IMR-90 (cell line): ENCODE results near the gene CDRT4. TPM values are rescaled to one million over a fixed set of nuclear protein-coding genes. Genes with fewer than 3 reads are reported as not detected.

ENCODE experiments used
- ATAC-seq: fragments of 200-7000 bp; cut with Tn5 transposase; 2 replicates; pipeline ENCODE4 v1.9.1; 2020; ENCODE audit warnings: low read depth, mild to moderate bottlenecking, moderate library complexity
- BruUV-seq: library from RNA; stranded (reverse); fragments of 400-500 nt; replicated peaks from 2 replicates; lab custom pipeline; 2021; lab: Mats Ljungman, UMichigan
- CTCF ChIA-PET: fragments of 300-600 bp; formaldehyde crosslinking; extraction: SDS; loops from one replicate; lab custom pipeline; 2021; ENCODE audit warnings: antibody characterized with exemption; lab: Yijun Ruan, JAX
- POLR2A ChIA-PET: fragments of 300-600 bp; sonication (Branson Sonifier 250); formaldehyde crosslinking; loops from one replicate; lab custom pipeline; 2022; ENCODE audit warnings: antibody characterized with exemption; ENCODE audit not compliant: unreplicated experiment; lab: Charles Lee
- DNase-seq: peaks from one replicate; pipeline ENCODE4 v3.0.0; 2013
- H2AFZ ChIP-seq: replicated peaks from 2 replicates; pipeline ENCODE3; 2013; ENCODE audit warnings: low read length, mild to moderate bottlenecking; ENCODE audit not compliant: poor library complexity
- H2AK5ac ChIP-seq: 2 replicates; pipeline ENCODE4 v1.6.1; 2013; ENCODE audit warnings: low read depth, low read length, inconsistent platforms
- H2AK9ac ChIP-seq: replicated peaks from 2 replicates; pipeline ENCODE3; 2013; ENCODE audit warnings: mild to moderate bottlenecking, low read depth, low read length, moderate library complexity; ENCODE audit not compliant: poor library complexity
- H2BK120ac ChIP-seq: 2 replicates; pipeline ENCODE4 v1.6.1; 2013; ENCODE audit warnings: low read depth, low read length, inconsistent platforms
- H2BK15ac ChIP-seq: 3 replicates; pipeline ENCODE4 v1.6.1; 2013; ENCODE audit warnings: low read depth, low read length, inconsistent platforms
- H2BK20ac ChIP-seq: 2 replicates; pipeline ENCODE4 v1.6.1; 2013; ENCODE audit warnings: low read depth, mild to moderate bottlenecking, inconsistent platforms, low read length, moderate library complexity
- H2BK5ac ChIP-seq: 2 replicates; pipeline ENCODE4 v1.6.1; 2013; ENCODE audit warnings: mild to moderate bottlenecking, low read depth, low read length, inconsistent platforms; ENCODE audit not compliant: poor library complexity, severe bottlenecking
- H3K14ac ChIP-seq: replicated peaks from 2 replicates; pipeline ENCODE4 v1.6.1; 2013; ENCODE audit warnings: low read depth, low read length, inconsistent platforms
- H3K18ac ChIP-seq: 2 replicates; pipeline ENCODE4 v1.6.1; 2013; ENCODE audit warnings: low read depth, low read length, control low read depth
- H3K23ac ChIP-seq: 2 replicates; pipeline ENCODE4 v1.6.1; 2013; ENCODE audit warnings: low read depth, low read length, inconsistent platforms
- H3K27ac ChIP-seq: 2 replicates; pipeline ENCODE4 v1.5.1; 2013; ENCODE audit warnings: mild to moderate bottlenecking, control low read depth, low read length; ENCODE audit not compliant: insufficient read depth
- H3K27me3 ChIP-seq: 2 replicates; pipeline ENCODE4 v1.6.1; 2013; ENCODE audit warnings: low read length; ENCODE audit not compliant: control insufficient read depth, insufficient read depth
- H3K36me3 ChIP-seq: 2 replicates; pipeline ENCODE4 v1.6.1; 2013; ENCODE audit warnings: low read length, mixed read lengths; ENCODE audit not compliant: control insufficient read depth, insufficient read depth
- H3K4ac ChIP-seq: 2 replicates; pipeline ENCODE4 v1.6.1; 2013; ENCODE audit warnings: low read depth, low read length, inconsistent platforms
- H3K4me1 ChIP-seq: 2 replicates; pipeline ENCODE4 v1.6.1; 2013; ENCODE audit warnings: low read length, mixed read lengths; ENCODE audit not compliant: control insufficient read depth, insufficient read depth
- H3K4me2 ChIP-seq: 2 replicates; pipeline ENCODE4 v1.6.1; 2013; ENCODE audit warnings: low read depth, mild to moderate bottlenecking, control low read depth, low read length, moderate library complexity
- H3K4me3 ChIP-seq: 2 replicates; pipeline ENCODE4 v1.5.1; 2013; ENCODE audit warnings: low read depth, mild to moderate bottlenecking, control low read depth, low read length, moderate library complexity; ENCODE audit not compliant: insufficient read depth
- H3K56ac ChIP-seq: 2 replicates; pipeline ENCODE4 v1.6.1; 2013; ENCODE audit warnings: low read length, inconsistent platforms; ENCODE audit not compliant: insufficient read depth; ENCODE audit errors: extremely low read depth
- H3K79me1 ChIP-seq, 2 experiments: 2 replicates each; pipeline ENCODE4 v1.6.1; 2013; ENCODE audit warnings: low read length in 2 of 2, inconsistent platforms in 1 of 2, low read depth in 1 of 2
- H3K9ac ChIP-seq: 2 replicates; pipeline ENCODE4 v1.6.1; 2013; ENCODE audit warnings: low read depth, low read length, control low read depth
- H3K9me1 ChIP-seq: 2 replicates; pipeline ENCODE4 v1.6.1; 2013; ENCODE audit warnings: low read length, inconsistent platforms; ENCODE audit not compliant: insufficient read depth
- H3K9me3 ChIP-seq: 2 replicates; pipeline ENCODE4 v1.6.1; 2013; ENCODE audit warnings: low read length; ENCODE audit not compliant: control insufficient read depth, insufficient read depth
- H4K20me1 ChIP-seq: 2 replicates; pipeline ENCODE4 v1.6.1; 2013; ENCODE audit warnings: low read length, inconsistent platforms; ENCODE audit not compliant: insufficient read depth
- H4K5ac ChIP-seq: 2 replicates; pipeline ENCODE4 v1.6.1; 2013; ENCODE audit warnings: mild to moderate bottlenecking, low read depth, low read length, control low read depth
- H4K8ac ChIP-seq, 2 experiments: 2 replicates each; pipeline ENCODE4 v1.6.1; 2013; ENCODE audit warnings: low read depth in 2 of 2, low read length in 2 of 2, control low read depth in 1 of 2, inconsistent platforms in 1 of 2
- H4K91ac ChIP-seq: 2 replicates; pipeline ENCODE4 v1.6.1; 2013; ENCODE audit warnings: low read depth, low read length, inconsistent platforms; ENCODE audit not compliant: insufficient read depth
- BHLHE40 ChIP-seq: fragments of 150-350 bp; IDR thresholded peaks from 2 replicates; pipeline ENCODE4 v1.6.1; 2016; ENCODE audit warnings: mild to moderate bottlenecking, low read depth, low read length
- CHD1 ChIP-seq: IDR thresholded peaks from 2 replicates; pipeline ENCODE4 v1.6.1; 2012; ENCODE audit warnings: low read depth, low read length, improper control_type of control experiment
- FOS ChIP-seq: fragments of 150-350 bp; IDR thresholded peaks from 2 replicates; pipeline ENCODE4 v1.6.1; 2016; ENCODE audit warnings: low read depth, low read length
- MAFK ChIP-seq: IDR thresholded peaks from 2 replicates; pipeline ENCODE4 v1.6.1; 2012; ENCODE audit warnings: low read depth, low read length, improper control_type of control experiment
- MAZ ChIP-seq: IDR thresholded peaks from 2 replicates; pipeline ENCODE4 v1.6.1; 2012; ENCODE audit warnings: low read depth, mild to moderate bottlenecking, low read length, improper control_type of control experiment, moderate library complexity, borderline replicate concordance
- MXI1 ChIP-seq: IDR thresholded peaks from 2 replicates; pipeline ENCODE4 v1.6.1; 2012; ENCODE audit warnings: low read depth, mild to moderate bottlenecking, low read length, moderate library complexity, borderline replicate concordance
- RFX5 ChIP-seq: IDR thresholded peaks from 2 replicates; pipeline ENCODE4 v1.8.0; 2012; ENCODE audit warnings: low read depth, mild to moderate bottlenecking, low read length, moderate library complexity
- SMC3 ChIP-seq: fragments of 150-350 bp; IDR thresholded peaks from 2 replicates; pipeline ENCODE4 v1.6.1; 2016; ENCODE audit warnings: low read depth, mild to moderate bottlenecking, antibody characterized with exemption, low read length, moderate library complexity
- WGBS, 2 experiments: methylation state at CpG; one replicate each; pipeline versions ENCODE4 v1.1.5 to v1.1.7; 2013; ENCODE audit warnings: missing lambda C conversion rate in 2 of 2; ENCODE audit not compliant: insufficient read length in 1 of 2; ENCODE audit errors: extremely low coverage in 2 of 2; 5-methylcytosine and 5-hydroxymethylcytosine counted together
- dilution Hi-C: fragments of 300-500 bp; cut with HindIII; formaldehyde crosslinking; loops from one replicate; pipeline ENCODE4 v1.14.3; 2018; ENCODE audit warnings: low sequenced_read_pairs; ENCODE audit not compliant: unreplicated experiment
- in situ Hi-C: fragments of 300-500 bp; cut with MboI; formaldehyde crosslinking; loops from 3 replicates; pipeline ENCODE4 v1.14.3; 2019; ENCODE audit warnings: low sequenced_read_pairs, inconsistent platforms, mixed read lengths
- intact Hi-C: fragments of 100-400 bp; cut with micrococcal nuclease; formaldehyde crosslinking; loops from 2 replicates; pipeline ENCODE4 v1.10.0; 2022
- polyA plus RNA-seq, 3 experiments: library from polyadenylated mRNA; depleted of rRNA; stranded (reverse); fragments of >200 nt; gene quantifications; 2 replicates each; pipeline ENCODE4 v1.2.3, GENCODE V29; 2012; ENCODE audit warnings: low replicate concordance in 1 of 3
- total RNA-seq: library from RNA; depleted of rRNA; stranded (reverse); fragments of >200 nt; gene quantifications from 2 replicates; pipeline ENCODE4 v1.2.3, GENCODE V29; 2012
- TF ChIP-seq, protein P1 (sequence below): fragments of 150-350 bp; IDR thresholded peaks from 2 replicates; pipeline ENCODE4 v1.6.1; 2016; ENCODE audit warnings: low read depth, mild to moderate bottlenecking, low read length, moderate library complexity, borderline replicate concordance
- TF ChIP-seq, protein P2 (sequence below): conservative IDR thresholded peaks from 2 replicates; pipeline ENCODE4 v1.5.1; 2012; ENCODE audit warnings: mild to moderate bottlenecking, low read depth, low read length, improper control_type of control experiment
- TF ChIP-seq, protein P3 (sequence below): fragments of 150-350 bp; IDR thresholded peaks from 2 replicates; pipeline ENCODE4 v1.6.1; 2017; ENCODE audit warnings: mild to moderate bottlenecking, antibody characterized with exemption, low read length, low read depth

The CDRT4 gene
- total and polyA plus RNA-seq, 2 of the 4 experiments (the other 2 are of a cell fraction), result 0.90 to 3.7 TPM

DNA sequence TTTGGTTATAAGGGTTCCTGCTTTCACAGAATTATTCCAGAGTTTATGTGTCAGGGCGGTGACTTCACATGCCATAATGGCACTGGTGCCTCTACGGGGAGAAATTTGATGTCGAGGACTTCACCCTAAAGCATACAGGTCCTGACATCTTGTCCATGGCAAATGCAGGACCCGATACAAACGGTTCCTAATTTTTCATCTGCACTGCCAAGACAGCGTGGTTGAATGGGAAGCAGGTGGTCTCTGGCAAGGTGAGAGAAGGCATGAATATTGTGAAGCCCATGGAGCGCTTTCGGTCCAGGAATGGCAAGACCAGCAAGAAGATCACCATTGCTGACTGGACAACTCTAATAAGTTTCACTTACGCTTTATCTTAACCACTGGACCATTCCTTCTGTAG is 39.6 kb upstream of the CDRT4 start:
- ATAC-seq (no peak), DNase-seq (no peak)
- H4K91ac ChIP-seq, result no peak overlapping the region
- no peak overlapping the region for H3K4me2 ChIP-seq
- ChIA-PET CTCF (no interaction called here), POLR2A (no interaction called here)
- no peak overlapping the region for H3K14ac ChIP-seq
- H2AFZ ChIP-seq, result no peak overlapping the region
- peaks cover 20% of the 10 kb centered on the region for H3K9me1 ChIP-seq
- no peak overlapping the region for H2AK9ac ChIP-seq
- dilution Hi-C loops (no loop called here), in situ Hi-C loops (no loop called here), intact Hi-C loops (no loop called here)
- H2BK120ac ChIP-seq, result no peak overlapping the region
- no peak overlapping the region for H3K9ac ChIP-seq
- TF ChIP-seq FOS (no peak), BHLHE40 (no peak), CHD1 (no peak), MAFK (no peak), MAZ (no peak), RFX5 (no peak), SMC3 (no peak), MXI1 (no peak)
- TF ChIP-seq, protein P1, sequence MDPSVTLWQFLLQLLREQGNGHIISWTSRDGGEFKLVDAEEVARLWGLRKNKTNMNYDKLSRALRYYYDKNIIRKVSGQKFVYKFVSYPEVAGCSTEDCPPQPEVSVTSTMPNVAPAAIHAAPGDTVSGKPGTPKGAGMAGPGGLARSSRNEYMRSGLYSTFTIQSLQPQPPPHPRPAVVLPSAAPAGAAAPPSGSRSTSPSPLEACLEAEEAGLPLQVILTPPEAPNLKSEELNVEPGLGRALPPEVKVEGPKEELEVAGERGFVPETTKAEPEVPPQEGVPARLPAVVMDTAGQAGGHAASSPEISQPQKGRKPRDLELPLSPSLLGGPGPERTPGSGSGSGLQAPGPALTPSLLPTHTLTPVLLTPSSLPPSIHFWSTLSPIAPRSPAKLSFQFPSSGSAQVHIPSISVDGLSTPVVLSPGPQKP, result no peak
- TF ChIP-seq, protein P2, sequence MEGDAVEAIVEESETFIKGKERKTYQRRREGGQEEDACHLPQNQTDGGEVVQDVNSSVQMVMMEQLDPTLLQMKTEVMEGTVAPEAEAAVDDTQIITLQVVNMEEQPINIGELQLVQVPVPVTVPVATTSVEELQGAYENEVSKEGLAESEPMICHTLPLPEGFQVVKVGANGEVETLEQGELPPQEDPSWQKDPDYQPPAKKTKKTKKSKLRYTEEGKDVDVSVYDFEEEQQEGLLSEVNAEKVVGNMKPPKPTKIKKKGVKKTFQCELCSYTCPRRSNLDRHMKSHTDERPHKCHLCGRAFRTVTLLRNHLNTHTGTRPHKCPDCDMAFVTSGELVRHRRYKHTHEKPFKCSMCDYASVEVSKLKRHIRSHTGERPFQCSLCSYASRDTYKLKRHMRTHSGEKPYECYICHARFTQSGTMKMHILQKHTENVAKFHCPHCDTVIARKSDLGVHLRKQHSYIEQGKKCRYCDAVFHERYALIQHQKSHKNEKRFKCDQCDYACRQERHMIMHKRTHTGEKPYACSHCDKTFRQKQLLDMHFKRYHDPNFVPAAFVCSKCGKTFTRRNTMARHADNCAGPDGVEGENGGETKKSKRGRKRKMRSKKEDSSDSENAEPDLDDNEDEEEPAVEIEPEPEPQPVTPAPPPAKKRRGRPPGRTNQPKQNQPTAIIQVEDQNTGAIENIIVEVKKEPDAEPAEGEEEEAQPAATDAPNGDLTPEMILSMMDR, result no peak
- TF ChIP-seq, protein P3, sequence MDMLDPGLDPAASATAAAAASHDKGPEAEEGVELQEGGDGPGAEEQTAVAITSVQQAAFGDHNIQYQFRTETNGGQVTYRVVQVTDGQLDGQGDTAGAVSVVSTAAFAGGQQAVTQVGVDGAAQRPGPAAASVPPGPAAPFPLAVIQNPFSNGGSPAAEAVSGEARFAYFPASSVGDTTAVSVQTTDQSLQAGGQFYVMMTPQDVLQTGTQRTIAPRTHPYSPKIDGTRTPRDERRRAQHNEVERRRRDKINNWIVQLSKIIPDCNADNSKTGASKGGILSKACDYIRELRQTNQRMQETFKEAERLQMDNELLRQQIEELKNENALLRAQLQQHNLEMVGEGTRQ, result no peak
- no CpG with 5 or more reads among the region's 9 CpGs for WGBS, 2 experiments
- peaks cover 15% of the 10 kb centered on the region for H3K4me1 ChIP-seq
- no peak overlapping the region for H3K27ac ChIP-seq
- no peak overlapping the region for H2AK5ac ChIP-seq
- peaks cover 7% of the 10 kb centered on the region; the same call in 1 of the 2 replicates for H4K20me1 ChIP-seq
- H3K27me3 ChIP-seq, result no peaks in the 10 kb centered on the region
- H3K4me3 ChIP-seq, result no peak overlapping the region
- H2BK15ac ChIP-seq, result no peak overlapping the region
- H3K79me1 ChIP-seq, result peaks cover 6 to 24% of the 10 kb centered on the region in 2 experiments; a peak in 2 of 4 replicates
- H2BK20ac ChIP-seq, result no peak overlapping the region
- no peak overlapping the region for H3K18ac ChIP-seq
- no peaks in the 10 kb centered on the region for H3K36me3 ChIP-seq
- H3K56ac ChIP-seq, result no peak overlapping the region
- no TSS peak for BruUV-seq
- H4K5ac ChIP-seq, result no peak overlapping the region
- H2BK5ac ChIP-seq, result no peak overlapping the region
- H4K8ac ChIP-seq, result no peak overlapping the region
- H3K4ac ChIP-seq, result no peak overlapping the region
- H3K9me3 ChIP-seq, result no peaks in the 10 kb centered on the region
- no peak overlapping the region for H3K23ac ChIP-seq
